ENCODE data around the gene G6PC2.

DNA sequence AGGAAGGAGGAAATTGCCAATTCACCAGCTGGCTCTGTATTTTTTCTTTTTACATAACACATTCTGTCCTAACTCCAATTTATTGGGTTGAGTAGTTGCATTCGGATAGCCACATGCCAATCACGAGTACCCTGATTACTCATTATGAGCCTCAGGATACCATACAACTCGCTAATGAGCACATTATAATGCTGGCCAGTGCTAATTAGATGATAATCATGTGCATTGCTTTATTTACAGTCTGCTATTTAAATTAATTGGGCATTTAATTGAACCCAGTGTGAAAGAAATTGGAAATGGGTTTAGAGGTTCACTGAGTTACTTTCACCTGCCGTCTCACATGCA, 15.2 kb downstream of the G6PC2 start:
- TF ChIP-seq CTCF (IDR thresholded peaks at IDR 0.05) (no peak), POLR2A (IDR thresholded peaks at IDR 0.05) (no peak)
